GM13976 (cell line): Measurements from ENCODE around the gene FAM222A.

Experiments used
- DNase-seq: peaks from one replicate; pipeline ENCODE4 v3.0.0; 2012; ENCODE audit warnings: low spot score
- in situ Hi-C: fragments of 300-500 bp; cut with MboI; formaldehyde crosslinking; loops from one replicate; pipeline ENCODE4 v1.12.0; 2022; ENCODE audit warnings: low sequenced_read_pairs, mixed read lengths, inconsistent platforms; ENCODE audit not compliant: unreplicated experiment
- TF ChIP-seq, protein P1 (sequence below): IDR thresholded peaks from 2 replicates; pipeline ENCODE4 v1.5.1; 2012; ENCODE audit warnings: borderline replicate concordance, mild to moderate bottlenecking; ENCODE audit not compliant: insufficient read depth; ENCODE audit errors: extremely low read depth, missing control alignments, control extremely low read depth

The FAM222A gene

DNA sequence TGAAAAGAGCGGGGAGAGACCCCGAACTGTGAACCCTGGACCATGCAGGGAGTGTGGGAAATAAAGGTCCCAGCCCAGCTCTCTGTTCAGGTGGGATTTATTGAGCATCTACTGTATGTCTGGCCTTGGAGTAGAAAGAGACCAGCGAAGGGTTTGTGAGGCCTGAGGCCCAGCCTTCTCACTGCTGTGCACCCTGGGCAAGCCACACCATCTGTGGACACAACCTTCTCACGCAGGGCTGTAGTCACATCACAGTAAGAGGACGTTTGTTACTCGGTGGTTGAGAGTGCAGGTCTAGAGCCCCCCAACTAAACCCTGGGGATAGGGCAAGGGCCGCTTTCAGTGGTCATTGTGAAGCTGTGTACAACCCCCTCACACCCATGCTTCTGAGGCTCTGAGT is 18.2 kb downstream of the FAM222A start:
- no peak for DNase-seq
- TF ChIP-seq, protein P1, sequence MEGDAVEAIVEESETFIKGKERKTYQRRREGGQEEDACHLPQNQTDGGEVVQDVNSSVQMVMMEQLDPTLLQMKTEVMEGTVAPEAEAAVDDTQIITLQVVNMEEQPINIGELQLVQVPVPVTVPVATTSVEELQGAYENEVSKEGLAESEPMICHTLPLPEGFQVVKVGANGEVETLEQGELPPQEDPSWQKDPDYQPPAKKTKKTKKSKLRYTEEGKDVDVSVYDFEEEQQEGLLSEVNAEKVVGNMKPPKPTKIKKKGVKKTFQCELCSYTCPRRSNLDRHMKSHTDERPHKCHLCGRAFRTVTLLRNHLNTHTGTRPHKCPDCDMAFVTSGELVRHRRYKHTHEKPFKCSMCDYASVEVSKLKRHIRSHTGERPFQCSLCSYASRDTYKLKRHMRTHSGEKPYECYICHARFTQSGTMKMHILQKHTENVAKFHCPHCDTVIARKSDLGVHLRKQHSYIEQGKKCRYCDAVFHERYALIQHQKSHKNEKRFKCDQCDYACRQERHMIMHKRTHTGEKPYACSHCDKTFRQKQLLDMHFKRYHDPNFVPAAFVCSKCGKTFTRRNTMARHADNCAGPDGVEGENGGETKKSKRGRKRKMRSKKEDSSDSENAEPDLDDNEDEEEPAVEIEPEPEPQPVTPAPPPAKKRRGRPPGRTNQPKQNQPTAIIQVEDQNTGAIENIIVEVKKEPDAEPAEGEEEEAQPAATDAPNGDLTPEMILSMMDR = no peak
- in situ Hi-C loops = no loop called here

GRCh38 chr12:109732321-109733305 is 19.0 kb downstream of the FAM222A start:
- in situ Hi-C loops = no loop called here

GRCh38 chr12:109734219-109735000 is 20.8 kb downstream of the FAM222A start:
- DNase-seq = no peak
- TF ChIP-seq, protein P1 = no peak
- in situ Hi-C loops = no loop called here

More at GRCh38 chr12:109732321-109733305, 19.0 kb downstream of the FAM222A start:
- no peak for DNase-seq
- TF ChIP-seq, protein P1 = no peak

DNA sequence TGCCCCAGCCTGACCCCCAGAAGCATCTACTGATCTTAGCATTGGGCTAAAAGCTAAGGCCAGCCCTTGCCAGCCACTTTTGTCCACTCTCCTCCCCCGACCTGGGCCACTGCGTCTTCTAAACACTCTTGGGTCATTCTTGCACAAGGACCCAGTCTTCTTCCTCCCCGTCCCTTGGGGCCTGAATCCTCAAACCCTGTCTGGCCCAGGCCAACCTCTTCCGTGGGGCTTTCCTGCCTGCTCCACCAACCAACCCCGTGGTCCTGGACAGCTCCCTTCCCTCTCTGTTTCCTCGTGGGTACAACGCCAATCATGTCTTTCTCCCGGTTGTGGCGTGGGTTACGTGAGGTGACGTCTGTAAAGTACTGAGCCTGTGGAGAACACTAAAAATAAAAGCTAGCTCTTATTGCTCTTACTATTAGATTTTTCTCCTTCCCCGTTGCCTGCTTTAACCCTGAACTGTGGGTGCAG is 21.5 kb downstream of the FAM222A start:
- in situ Hi-C loops = no loop called here
- no peak for DNase-seq
- TF ChIP-seq, protein P1 = no peak

- no peak for DNase-seq
- in situ Hi-C loops = no loop called here
- TF ChIP-seq, protein P1 = no peak
Observed at GRCh38 chr12:109735825-109736551, 22.4 kb downstream of the FAM222A start.
